Common myeloid progenitor, CD34-positive (primary cell): ENCODE results near the gene ARMC6.
A peak's percentile ranks its signal among the peaks of the same experiment; 100 is the strongest.

Experiments used
- CTCF ChIA-PET: fragments of 350-600 bp; sonication (Branson Sonifier 250); formaldehyde crosslinking; loops from one replicate; lab custom pipeline; 2021; ENCODE audit warnings: antibody characterized with exemption; lab: Charles Lee
- POLR2A ChIA-PET: fragments of 350-600 bp; sonication (Branson Sonifier 250); formaldehyde crosslinking; loops from one replicate; lab custom pipeline; 2021; ENCODE audit warnings: antibody characterized with exemption; lab: Charles Lee
- DNase-seq, 3 donors: peaks; one replicate each; pipeline versions ENCODE4 v3.0.0 to v3.0.0-alpha.2; 2013
- H3K27ac ChIP-seq, 2 experiments: 1 replicate in 1 of 2; 2 replicates in 1 of 2; pipeline ENCODE4 v1.7.0; 2013; ENCODE audit warnings: inconsistent platforms in 2 of 2, low read length in 2 of 2, mild to moderate bottlenecking in 2 of 2, low read depth in 1 of 2, moderate library complexity in 1 of 2; ENCODE audit not compliant: severe bottlenecking in 2 of 2, insufficient read depth in 1 of 2, poor library complexity in 1 of 2
- H3K27me3 ChIP-seq, 5 experiments: replicated peaks in 2 of 5; 1 replicate in 3 of 5; 2 replicates in 2 of 5; pipeline versions ENCODE4 v1.6.1 to v1.7.0; 2013; ENCODE audit warnings: low read length in 4 of 5, mild to moderate bottlenecking in 2 of 5, moderate library complexity in 2 of 5, inconsistent platforms in 1 of 5; ENCODE audit not compliant: insufficient read depth in 5 of 5, control insufficient read depth in 4 of 5
- H3K36me3 ChIP-seq, 4 experiments: 1 replicate in 2 of 4; 2 replicates in 2 of 4; pipeline versions ENCODE4 v1.6.1 to v1.7.0; 2013; ENCODE audit warnings: low read length in 3 of 4, control low read depth in 1 of 4, mild to moderate bottlenecking in 1 of 4; ENCODE audit not compliant: control insufficient read depth in 4 of 4, insufficient read depth in 4 of 4
- H3K4me1 ChIP-seq, 4 experiments: 1 replicate in 3 of 4; 2 replicates in 1 of 4; pipeline versions ENCODE4 v1.6.1 to v1.7.1; 2013; ENCODE audit warnings: low read length in 3 of 4, mild to moderate bottlenecking in 3 of 4, control low read depth in 1 of 4, inconsistent platforms in 1 of 4, moderate library complexity in 1 of 4; ENCODE audit not compliant: control insufficient read depth in 4 of 4, insufficient read depth in 4 of 4; ENCODE audit errors: control extremely low read depth in 1 of 4
- H3K4me3 ChIP-seq, 7 experiments: 1 replicate in 4 of 7; 2 replicates in 3 of 7; pipeline versions ENCODE4 v1.5.1 to v1.7.0; 2013; ENCODE audit warnings: mild to moderate bottlenecking in 7 of 7, low read length in 6 of 7, moderate library complexity in 6 of 7, inconsistent platforms in 2 of 7, low read depth in 2 of 7, control low read depth in 1 of 7; ENCODE audit not compliant: insufficient read depth in 4 of 7, control insufficient read depth in 1 of 7; ENCODE audit errors: extremely low read depth in 1 of 7
- H3K9me3 ChIP-seq, 5 experiments: 1 replicate in 4 of 5; 2 replicates in 1 of 5; pipeline versions ENCODE4 v1.6.1 to v1.7.1; 2013; ENCODE audit warnings: low read length in 4 of 5, mild to moderate bottlenecking in 2 of 5, inconsistent platforms in 1 of 5, low read depth in 1 of 5, moderate library complexity in 1 of 5; ENCODE audit not compliant: control insufficient read depth in 4 of 5, insufficient read depth in 2 of 5; ENCODE audit errors: control extremely low read depth in 1 of 5
- WGBS: methylation state at CpG from one replicate; pipeline ENCODE4 v1.1.5; 2013; ENCODE audit not compliant: insufficient coverage; 5-methylcytosine and 5-hydroxymethylcytosine counted together

The ARMC6 gene

DNA sequence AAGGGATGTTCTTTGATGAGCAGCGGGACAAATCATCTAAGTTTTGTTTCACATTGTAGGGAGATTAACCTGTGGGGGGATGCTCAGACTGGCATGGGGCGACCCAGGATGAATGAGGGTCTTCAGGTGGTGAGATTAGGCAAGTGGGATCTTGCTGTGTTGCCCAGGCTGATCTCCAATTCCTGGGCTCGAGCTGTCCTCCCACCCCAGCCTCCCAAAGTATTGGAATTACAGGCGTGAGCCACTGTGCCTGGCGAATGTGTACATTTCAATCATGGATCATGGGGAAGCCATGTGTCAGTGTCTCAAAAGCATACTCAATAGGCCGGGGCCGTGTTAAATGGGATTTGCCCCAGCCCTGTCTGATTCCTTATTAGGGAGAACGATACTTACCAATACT is 38.5 kb downstream of the ARMC6 start:
- CTCF ChIA-PET = no interaction called here
- H3K27me3 ChIP-seq = no peaks in the 10 kb centered on the region
- peaks cover 0 to 4% (median 0%) of the 10 kb centered on the region in 4 experiments for H3K4me1 ChIP-seq
- no peak overlapping the region for H3K4me3 ChIP-seq
- H3K36me3 ChIP-seq = peaks cover 0 to 4% (median 2%) of the 10 kb centered on the region in 4 experiments
- 94% methylated on average over 6 of the region's 8 CpGs for WGBS
- POLR2A ChIA-PET = no interaction called here
- H3K9me3 ChIP-seq = no peaks in the 10 kb centered on the region
- no peak overlapping the region for H3K27ac ChIP-seq
- no peak for DNase-seq

DNA sequence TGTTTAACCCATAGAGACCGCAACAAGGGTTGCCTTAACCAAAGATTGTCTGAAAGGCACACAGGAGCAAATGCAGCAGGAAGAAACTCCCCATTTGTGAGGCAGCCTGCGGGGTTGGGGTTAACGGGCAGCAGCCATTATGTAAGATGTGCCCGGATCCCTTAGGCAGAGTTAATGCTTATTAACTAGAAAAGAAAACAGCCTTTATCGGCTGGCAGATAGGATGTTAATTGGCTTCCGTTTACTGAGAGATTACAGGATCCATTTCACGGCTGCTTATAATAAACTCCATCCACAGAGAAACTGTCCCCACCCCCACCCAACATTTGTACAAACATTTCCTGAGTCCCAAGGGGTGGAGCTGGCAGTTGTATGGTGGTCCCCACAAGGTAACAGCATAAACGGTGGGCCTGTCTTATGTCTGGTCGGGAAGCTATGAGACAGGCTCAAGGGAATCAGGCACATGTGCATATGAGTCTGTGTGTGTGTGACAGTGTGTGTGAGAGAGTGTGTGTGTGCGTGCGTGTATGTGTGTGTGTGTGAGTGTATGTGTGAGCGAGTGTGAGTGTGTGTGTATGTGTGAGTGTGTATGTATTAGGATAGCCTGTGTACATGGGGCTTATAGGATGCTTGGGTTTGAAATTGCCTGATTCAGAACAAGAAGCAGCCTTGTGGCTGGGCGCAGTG is 40.9 kb downstream of the ARMC6 start:
- no peaks in the 10 kb centered on the region for H3K27me3 ChIP-seq
- H3K27ac ChIP-seq = no peak overlapping the region
- H3K9me3 ChIP-seq = no peaks in the 10 kb centered on the region
- 71% methylated on average over 10 of the region's 13 CpGs for WGBS
- CTCF ChIA-PET = interaction anchor here (0.8 to 1.9 kb wide), 2 partner anchors 8 to 9 kb away, joined by 3 to 5 read pairs; no protein-coding TSS in a partner anchor
- POLR2A ChIA-PET = no interaction called here
- DNase-seq = peak in 1 of 3 donors; percentile 7
- H3K4me1 ChIP-seq = peaks cover 0 to 4% (median 0%) of the 10 kb centered on the region in 4 experiments
- H3K4me3 ChIP-seq = no peak overlapping the region
- peaks cover 0 to 4% (median 2%) of the 10 kb centered on the region in 4 experiments for H3K36me3 ChIP-seq

GRCh38 chr19:19075126-19075525 is 41.7 kb downstream of the ARMC6 start:
- Histone ChIP-seq H3K27me3 (no peaks in the 10 kb centered on the region), H3K4me1 (peaks cover 0 to 4% (median 0%) of the 10 kb centered on the region in 4 experiments), H3K9me3 (no peaks in the 10 kb centered on the region), H3K27ac (no peak overlapping the region), H3K36me3 (peaks cover 0 to 4% (median 2%) of the 10 kb centered on the region in 4 experiments), H3K4me3 (no peak overlapping the region)
- no peak for DNase-seq
- WGBS = 100% methylated on average over 2 of the region's 8 CpGs
- CTCF ChIA-PET = interaction anchor here (0.8 to 1.9 kb wide), 2 partner anchors 9 to 10 kb away, joined by 3 to 5 read pairs; no protein-coding TSS in a partner anchor
- POLR2A ChIA-PET = no interaction called here

- ChIA-PET POLR2A (no interaction called here), CTCF (no interaction called here)
- H3K36me3 ChIP-seq = peaks cover 0 to 4% (median 2%) of the 10 kb centered on the region in 4 experiments
- 100% methylated on average over 1 of the region's 1 CpG for WGBS
- no peak for DNase-seq
- peaks cover 0 to 4% (median 0%) of the 10 kb centered on the region in 4 experiments for H3K4me1 ChIP-seq
- H3K27me3 ChIP-seq = no peaks in the 10 kb centered on the region
- H3K9me3 ChIP-seq = no peaks in the 10 kb centered on the region
- no peak overlapping the region for H3K4me3 ChIP-seq
- H3K27ac ChIP-seq = no peak overlapping the region
Observed at GRCh38 chr19:19076476-19076875, 43.1 kb downstream of the ARMC6 start.

GRCh38 chr19:19077103-19077502 is 43.7 kb downstream of the ARMC6 start:
- Histone ChIP-seq H3K4me1 (peaks cover 0 to 4% (median 0%) of the 10 kb centered on the region in 4 experiments), H3K27ac (no peak overlapping the region), H3K36me3 (peaks cover 0 to 4% (median 2%) of the 10 kb centered on the region in 4 experiments), H3K27me3 (no peaks in the 10 kb centered on the region), H3K9me3 (no peaks in the 10 kb centered on the region), H3K4me3 (no peak overlapping the region)
- POLR2A ChIA-PET = no interaction called here
- WGBS = 98% methylated on average over 5 of the region's 7 CpGs
- CTCF ChIA-PET = interaction anchor here (0.9 kb wide), 1 partner anchor 31 kb away, joined by 3 read pairs; no protein-coding TSS in a partner anchor
- DNase-seq = no peak

- H3K27me3 ChIP-seq = no peaks in the 10 kb centered on the region
- no CpG with 5 or more reads among the region's 6 CpGs for WGBS
- H3K36me3 ChIP-seq = peaks cover 0 to 3% (median 0%) of the 10 kb centered on the region in 4 experiments
- H3K27ac ChIP-seq = no peak overlapping the region
- POLR2A ChIA-PET = no interaction called here
- H3K4me3 ChIP-seq = no peak overlapping the region
- no peaks in the 10 kb centered on the region for H3K9me3 ChIP-seq
- no peak for DNase-seq
- CTCF ChIA-PET = no interaction called here
- peaks cover 0 to 4% (median 0%) of the 10 kb centered on the region in 4 experiments for H3K4me1 ChIP-seq
Observed at GRCh38 chr19:19078801-19079200, 45.4 kb downstream of the ARMC6 start.

GRCh38 chr19:19079571-19079970 is 46.2 kb downstream of the ARMC6 start:
- CTCF ChIA-PET = no interaction called here
- no peak for DNase-seq
- no CpG with 5 or more reads among the region's 1 CpG for WGBS

More at GRCh38 chr19:19079571-19079970, 46.2 kb downstream of the ARMC6 start:
- H3K4me1 ChIP-seq = no peaks in the 10 kb centered on the region
- POLR2A ChIA-PET = no interaction called here
- H3K9me3 ChIP-seq = no peaks in the 10 kb centered on the region
- H3K4me3 ChIP-seq = no peak overlapping the region
- H3K27me3 ChIP-seq = no peaks in the 10 kb centered on the region
- H3K27ac ChIP-seq = no peak overlapping the region
- peaks cover 0 to 3% (median 0%) of the 10 kb centered on the region in 4 experiments for H3K36me3 ChIP-seq
